Measurements from ENCODE around the gene ZNF160. TPM values are rescaled to one million over a fixed set of nuclear protein-coding genes. Genes with fewer than 3 reads are reported as not detected.

ZNF160 gene
- total RNA-seq, result 10 to 100 TPM; 42.1 to 45.5 TPM
- 26.2 TPM for polyA plus RNA-seq (2013, experiment 1 of 2)
- polyA plus RNA-seq (2013, experiment 2 of 2), result 26.2 TPM
- total RNA-seq, result 18.7 to 124 (median 69.7) reads per million in 172 experiments

DNA sequence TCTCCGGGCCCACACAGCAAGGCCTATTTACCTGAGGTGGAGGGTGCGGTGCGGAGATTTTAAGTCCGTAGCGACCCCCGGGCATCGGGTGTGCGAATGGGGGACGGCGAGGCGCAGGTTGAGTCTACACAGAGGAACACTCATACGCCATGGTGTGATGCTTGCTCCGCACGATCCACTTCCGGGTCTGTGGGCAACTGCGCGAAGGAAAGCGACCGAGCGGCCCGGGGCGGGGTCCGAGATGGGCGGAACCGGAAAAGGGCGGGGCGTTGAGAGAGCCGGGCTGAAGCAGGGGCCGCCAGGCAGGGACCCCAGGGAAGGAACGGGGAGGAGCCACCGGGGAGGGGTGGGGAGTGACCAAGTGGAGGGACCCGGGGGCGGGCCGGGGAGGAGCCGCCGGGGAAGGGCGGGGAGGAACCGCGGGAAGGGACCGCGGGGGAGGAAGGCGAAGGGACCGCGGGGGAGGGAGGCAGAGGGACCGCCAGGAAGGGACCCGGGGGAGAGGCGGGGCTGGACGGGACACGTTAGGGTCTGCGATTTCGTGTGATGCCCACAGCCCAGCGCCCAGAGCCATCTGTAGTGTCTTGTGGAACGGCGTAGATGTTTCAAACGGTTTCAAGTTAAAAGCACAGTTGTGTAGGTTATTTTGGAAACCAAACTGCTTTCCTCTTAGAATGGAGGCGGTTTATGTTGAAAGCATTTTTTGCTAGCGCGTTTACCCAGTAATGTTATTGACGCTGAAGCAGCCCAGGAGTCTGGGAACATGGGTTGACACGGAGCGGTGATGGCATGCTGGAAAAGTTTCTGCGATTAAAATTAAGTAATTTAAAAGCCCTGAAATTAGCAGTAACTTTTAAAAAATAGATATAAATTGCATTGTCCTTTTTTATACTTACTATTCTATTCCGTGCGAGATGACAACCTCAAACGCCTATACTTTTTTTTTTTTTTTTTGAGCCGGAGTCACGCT, at the start of gene ZNF160:
Gene ZNF160, minus strand, starts transcription at position 189 of the 970 bp plus-strand sequence. CDS start 17,146 bp downstream, outside the sequence.
- peak within 1 kb of the TSS; percentile 96 for H3K27ac Mint-ChIP-seq
- ChIA-PET POLR2A (no interaction called here), CTCF (no interaction called here)
- DNase-seq (peak; percentile 97 to 100 (median 99)), ATAC-seq (ENCODE audit: poor library complexity) (peak; percentile 90)
- Histone ChIP-seq H3K27ac (ENCODE audit: low read depth in 1 of 2, low read length in 2 of 2) (peak within 1 kb of the TSS; percentile 85 to 90), H3K36me3 (ENCODE audit: insufficient read depth, low read length) (peaks cover 12% of the 10 kb centered on the region), H3K4me3 (ENCODE audit: low read length) (peak within 1 kb of the TSS; percentile 81), H3K4me1 (ENCODE audit: insufficient read depth, low read length) (peaks cover 27% of the 10 kb centered on the region), H3K27me3 (ENCODE audit: control insufficient read depth in 1 of 2, insufficient read depth in 2 of 2, low read length in 2 of 2) (no peaks in the 10 kb centered on the region), H3K9me3 (ENCODE audit: control insufficient read depth in 1 of 2, insufficient read depth in 1 of 2, low read length in 2 of 2) (peaks cover 7 to 21% of the 10 kb centered on the region in 2 experiments)
- H3K4me1 Mint-ChIP-seq (ENCODE audit: low read depth), result peaks cover 44% of the 10 kb centered on the region
- peaks cover 3% of the 10 kb centered on the region for H3K9me3 Mint-ChIP-seq
- peak within 1 kb of the TSS; percentile 97 for H3K4me3 Mint-ChIP-seq
- H3K27me3 Mint-ChIP-seq, result no peaks in the 10 kb centered on the region
- peaks cover 53% of the 10 kb centered on the region for H3K36me3 Mint-ChIP-seq (ENCODE audit: low read depth)
- intact Hi-C loops (cut with DNase I, micrococcal nuclease), result loop anchor here (1.0 to 10.0 kb wide), 13 partner anchors 29 to 576 kb away; partner anchors contain the start of genes ZNF347 (in 1 of the 2), ZNF415 (in 1 of the 2), ZNF525 (in 1 of the 2) and ZNF611 (in 1 of the 2)
- TF ChIP-seq, protein P1, sequence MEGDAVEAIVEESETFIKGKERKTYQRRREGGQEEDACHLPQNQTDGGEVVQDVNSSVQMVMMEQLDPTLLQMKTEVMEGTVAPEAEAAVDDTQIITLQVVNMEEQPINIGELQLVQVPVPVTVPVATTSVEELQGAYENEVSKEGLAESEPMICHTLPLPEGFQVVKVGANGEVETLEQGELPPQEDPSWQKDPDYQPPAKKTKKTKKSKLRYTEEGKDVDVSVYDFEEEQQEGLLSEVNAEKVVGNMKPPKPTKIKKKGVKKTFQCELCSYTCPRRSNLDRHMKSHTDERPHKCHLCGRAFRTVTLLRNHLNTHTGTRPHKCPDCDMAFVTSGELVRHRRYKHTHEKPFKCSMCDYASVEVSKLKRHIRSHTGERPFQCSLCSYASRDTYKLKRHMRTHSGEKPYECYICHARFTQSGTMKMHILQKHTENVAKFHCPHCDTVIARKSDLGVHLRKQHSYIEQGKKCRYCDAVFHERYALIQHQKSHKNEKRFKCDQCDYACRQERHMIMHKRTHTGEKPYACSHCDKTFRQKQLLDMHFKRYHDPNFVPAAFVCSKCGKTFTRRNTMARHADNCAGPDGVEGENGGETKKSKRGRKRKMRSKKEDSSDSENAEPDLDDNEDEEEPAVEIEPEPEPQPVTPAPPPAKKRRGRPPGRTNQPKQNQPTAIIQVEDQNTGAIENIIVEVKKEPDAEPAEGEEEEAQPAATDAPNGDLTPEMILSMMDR (IDR thresholded peaks at IDR 0.05), result no peak

DNA sequence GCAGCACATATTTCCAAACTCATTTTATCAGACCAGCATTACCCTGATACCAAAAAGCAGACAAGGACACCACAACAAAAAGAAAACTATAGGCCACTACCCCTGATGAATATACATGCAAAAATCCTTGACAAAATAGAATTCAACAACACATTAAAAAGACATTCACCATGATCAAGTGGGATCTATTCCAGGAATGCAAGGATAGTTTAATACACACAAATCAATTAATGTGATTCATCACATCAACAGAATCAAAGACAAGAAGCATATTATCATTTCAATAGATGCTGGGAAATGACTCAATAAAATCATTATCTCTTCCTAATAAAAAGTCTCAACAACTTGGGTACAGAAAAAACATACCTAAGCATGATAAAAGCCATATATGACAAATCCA, 44.4 kb upstream of the ZNF160 start:
- peaks cover 51 to 73% of the 10 kb centered on the region in 2 experiments for H3K9me3 ChIP-seq (ENCODE audit: control insufficient read depth in 1 of 2, insufficient read depth in 1 of 2, low read length in 2 of 2)
- ChIA-PET CTCF (no interaction called here), POLR2A (no interaction called here)
- H3K4me1 ChIP-seq (ENCODE audit: insufficient read depth, low read length), result no peaks in the 10 kb centered on the region
- peaks cover 41% of the 10 kb centered on the region for H3K36me3 ChIP-seq (ENCODE audit: insufficient read depth, low read length)
- no peaks in the 10 kb centered on the region for H3K27me3 ChIP-seq (ENCODE audit: control insufficient read depth in 1 of 2, insufficient read depth in 2 of 2, low read length in 2 of 2)
- H3K4me3 ChIP-seq (ENCODE audit: low read length), result no peak overlapping the region
- TF ChIP-seq, protein P1 (IDR thresholded peaks at IDR 0.05), result no peak
- intact Hi-C loops (cut with DNase I, micrococcal nuclease), result loop anchor here in 1 of 2 experiments (10.0 kb wide), 1 partner anchor 73 kb away; no protein-coding TSS in a partner anchor
- no peak overlapping the region for H3K4me3 Mint-ChIP-seq
- no peaks in the 10 kb centered on the region for H3K4me1 Mint-ChIP-seq (ENCODE audit: low read depth)
- no peak overlapping the region for H3K27ac Mint-ChIP-seq
- H3K27ac ChIP-seq (ENCODE audit: low read depth in 1 of 2, low read length in 2 of 2), result no peak overlapping the region
- H3K36me3 Mint-ChIP-seq (ENCODE audit: low read depth), result peaks cover 93% of the 10 kb centered on the region
- H3K27me3 Mint-ChIP-seq, result no peaks in the 10 kb centered on the region
- DNase-seq (no peak), ATAC-seq (ENCODE audit: poor library complexity) (no peak)
- peaks cover 22% of the 10 kb centered on the region for H3K9me3 Mint-ChIP-seq

DNA sequence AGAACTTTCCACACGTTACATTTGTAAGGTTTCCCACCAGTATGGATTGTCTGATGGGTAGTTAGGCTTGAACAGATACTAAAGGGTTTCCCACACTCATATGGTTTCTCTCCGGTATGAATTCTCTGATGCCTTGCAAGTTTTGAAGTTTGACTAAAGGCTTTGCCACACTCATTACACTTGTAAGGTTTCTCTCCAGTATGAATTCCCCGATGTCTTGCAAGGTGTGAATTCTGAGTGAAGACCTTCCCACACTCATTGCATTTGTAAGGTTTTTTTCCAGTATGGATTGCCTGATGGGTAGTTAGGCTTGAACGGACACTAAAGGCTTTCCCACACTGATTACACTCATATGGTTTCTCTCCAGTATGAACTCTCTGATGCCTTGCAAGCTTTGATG, 37.1 kb upstream of the ZNF160 start:
- no peak overlapping the region for H3K4me3 Mint-ChIP-seq
- intact Hi-C loops (cut with DNase I, micrococcal nuclease), result loop anchor here in 1 of 2 experiments (10.0 kb wide), 1 partner anchor 66 kb away; no protein-coding TSS in a partner anchor
- no peak overlapping the region for H3K27ac Mint-ChIP-seq
- ATAC-seq (ENCODE audit: poor library complexity), result no peak
- no peaks in the 10 kb centered on the region for H3K27me3 ChIP-seq (ENCODE audit: control insufficient read depth in 1 of 2, insufficient read depth in 2 of 2, low read length in 2 of 2)
- H3K9me3 ChIP-seq (ENCODE audit: control insufficient read depth in 1 of 2, insufficient read depth in 1 of 2, low read length in 2 of 2), result peaks cover 34 to 90% of the 10 kb centered on the region in 2 experiments
- H3K4me1 Mint-ChIP-seq (ENCODE audit: low read depth), result no peaks in the 10 kb centered on the region
- TF ChIP-seq, protein P1 (IDR thresholded peaks at IDR 0.05), result no peak
- no peak overlapping the region for H3K27ac ChIP-seq (ENCODE audit: low read depth in 1 of 2, low read length in 2 of 2)
- peaks cover 71% of the 10 kb centered on the region for H3K36me3 Mint-ChIP-seq (ENCODE audit: low read depth)
- no peak for DNase-seq
- H3K27me3 Mint-ChIP-seq, result no peaks in the 10 kb centered on the region
- no peak overlapping the region for H3K4me3 ChIP-seq (ENCODE audit: low read length)
- H3K4me1 ChIP-seq (ENCODE audit: insufficient read depth, low read length), result no peaks in the 10 kb centered on the region
- H3K9me3 Mint-ChIP-seq, result peaks cover 20% of the 10 kb centered on the region
- H3K36me3 ChIP-seq (ENCODE audit: insufficient read depth, low read length), result peaks cover 25% of the 10 kb centered on the region
- CTCF ChIA-PET, result no interaction called here
- POLR2A ChIA-PET, result no interaction called here
